ENCODE data around the gene RTTN.

RTTN gene

DNA sequence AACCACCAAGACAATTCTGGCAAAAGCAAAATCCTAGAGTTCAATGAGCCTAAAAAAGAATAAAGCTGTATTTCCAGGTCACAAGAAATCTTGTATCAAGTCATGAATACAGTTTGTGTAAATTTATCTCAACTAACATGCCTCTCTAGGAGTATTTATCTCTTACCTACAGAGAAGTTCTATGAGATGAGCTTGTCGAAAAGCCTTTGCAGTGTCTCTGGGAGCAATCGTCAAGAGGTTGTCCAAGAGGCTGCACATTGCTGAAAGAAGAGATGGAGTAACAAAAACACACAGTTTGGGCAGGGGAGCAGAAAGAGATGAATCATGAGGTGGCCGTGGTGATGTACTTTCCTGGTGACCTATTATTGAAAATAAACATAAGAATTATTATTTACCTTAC, 145.8 kb downstream of the RTTN start:
- no peak overlapping the region for H3K27ac Mint-ChIP-seq
- no peaks in the 10 kb centered on the region for H3K27me3 Mint-ChIP-seq
- H3K36me3 Mint-ChIP-seq (ENCODE audit: low read depth): peaks cover 73% of the 10 kb centered on the region
- no peak for DNase-seq
- no peaks in the 10 kb centered on the region for H3K4me1 Mint-ChIP-seq (ENCODE audit: low read depth)
- H3K9me3 Mint-ChIP-seq: no peaks in the 10 kb centered on the region
- H3K4me3 Mint-ChIP-seq: no peak overlapping the region

DNA sequence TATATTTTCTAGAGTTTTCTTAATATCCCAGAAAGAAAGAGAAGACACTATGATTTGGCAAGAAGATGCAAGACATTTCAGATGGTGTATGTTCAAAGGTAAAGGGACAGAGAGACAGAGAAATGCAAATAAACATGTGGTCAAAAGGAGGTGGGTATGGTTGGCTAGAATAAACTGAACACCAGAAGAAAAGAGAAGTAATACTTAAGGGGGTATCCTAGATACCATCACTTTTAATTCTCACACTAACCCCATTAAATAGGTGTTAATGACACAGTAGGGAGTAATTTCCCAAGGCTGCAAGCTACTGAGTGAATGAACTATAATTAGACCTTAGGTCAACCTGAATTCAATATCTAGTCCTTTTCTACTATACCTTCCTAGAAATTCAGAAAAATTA, 146.6 kb downstream of the RTTN start:
- Mint-ChIP-seq H3K9me3 (no peaks in the 10 kb centered on the region), H3K4me3 (no peak overlapping the region), H3K27me3 (no peaks in the 10 kb centered on the region), H3K27ac (no peak overlapping the region), H3K4me1 (ENCODE audit: low read depth) (no peaks in the 10 kb centered on the region), H3K36me3 (ENCODE audit: low read depth) (peaks cover 76% of the 10 kb centered on the region)
- no peak for DNase-seq

DNA sequence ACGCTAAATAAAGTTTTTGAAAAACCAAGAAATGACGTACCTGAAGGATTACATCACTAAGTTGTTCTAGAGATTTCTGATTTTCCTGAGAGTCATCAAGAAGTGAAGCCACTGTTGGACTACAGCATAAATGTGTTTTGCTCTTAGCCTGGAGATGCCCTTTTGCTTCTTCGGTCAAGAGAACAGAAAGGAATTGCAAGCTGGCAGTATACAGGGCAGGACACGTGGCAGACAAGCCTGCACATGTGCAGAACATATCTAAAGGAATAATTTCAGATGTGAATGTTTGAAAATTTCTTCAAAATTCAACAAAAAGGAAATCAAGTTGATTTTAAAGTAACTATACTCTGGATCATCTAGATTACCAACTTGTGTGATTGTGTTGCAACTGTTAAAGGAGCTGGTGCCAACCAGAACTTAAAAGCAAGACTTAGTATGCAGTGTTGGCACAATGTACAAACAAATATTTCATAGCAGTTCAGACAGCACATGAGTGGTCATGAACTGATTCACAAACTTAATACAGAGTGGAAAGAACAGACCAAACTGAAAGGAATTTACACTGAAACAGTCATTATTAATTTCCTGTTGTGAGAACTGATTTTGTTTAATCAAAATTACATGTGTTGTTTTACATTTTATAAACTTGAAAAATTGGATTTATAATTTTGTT, 157.4 kb downstream of the RTTN start:
- Mint-ChIP-seq H3K27ac (no peak overlapping the region), H3K27me3 (no peaks in the 10 kb centered on the region), H3K9me3 (no peaks in the 10 kb centered on the region), H3K36me3 (ENCODE audit: low read depth) (peaks cover 55% of the 10 kb centered on the region), H3K4me3 (no peak overlapping the region), H3K4me1 (ENCODE audit: low read depth) (peaks cover 9% of the 10 kb centered on the region)
- no peak for DNase-seq

DNA sequence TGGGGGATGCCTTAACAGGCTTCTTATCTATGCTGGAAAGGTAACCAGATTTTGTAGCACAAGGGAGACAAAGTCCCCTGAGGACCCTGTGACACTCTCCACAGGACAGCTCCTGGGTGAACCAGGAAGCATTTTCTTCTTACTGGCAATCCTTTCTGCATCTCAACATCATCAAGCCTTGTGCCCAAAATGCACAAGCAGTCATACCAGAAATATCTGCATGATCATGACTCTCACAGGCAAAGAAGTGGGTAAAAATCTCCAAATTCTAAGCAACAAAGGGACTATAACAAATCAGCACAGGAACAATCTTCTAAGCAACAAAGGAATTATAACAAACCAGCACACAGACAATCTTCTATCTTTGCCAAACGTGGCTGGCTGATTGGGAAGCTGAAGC, 158.7 kb downstream of the RTTN start:
- Mint-ChIP-seq H3K27ac (no peak overlapping the region), H3K9me3 (no peaks in the 10 kb centered on the region), H3K4me3 (no peak overlapping the region), H3K4me1 (ENCODE audit: low read depth) (peaks cover 9% of the 10 kb centered on the region), H3K36me3 (ENCODE audit: low read depth) (peaks cover 62% of the 10 kb centered on the region), H3K27me3 (no peaks in the 10 kb centered on the region)
- DNase-seq: no peak

DNA sequence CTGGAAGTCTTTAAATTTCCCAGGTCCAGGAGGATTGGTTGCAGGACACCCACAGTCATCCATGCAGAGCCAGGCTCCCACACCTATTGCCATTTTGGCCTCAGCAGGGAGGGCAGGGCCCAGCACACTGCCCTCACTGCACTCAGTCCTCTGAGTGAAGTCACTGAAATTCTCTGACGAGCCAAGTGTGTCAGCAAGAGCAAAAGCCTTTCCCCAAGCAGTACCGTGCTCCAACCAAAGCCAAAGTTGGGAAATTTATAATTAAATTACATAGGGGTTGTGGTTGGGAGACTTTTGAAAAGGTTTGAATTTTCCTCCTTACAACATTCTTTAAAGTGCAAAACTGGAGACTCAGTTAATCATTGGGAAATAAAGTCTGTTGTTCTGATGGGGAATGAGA, 159.3 kb downstream of the RTTN start:
- H3K4me1 Mint-ChIP-seq (ENCODE audit: low read depth): peaks cover 9% of the 10 kb centered on the region
- H3K9me3 Mint-ChIP-seq: no peaks in the 10 kb centered on the region
- no peak for DNase-seq
- peaks cover 60% of the 10 kb centered on the region for H3K36me3 Mint-ChIP-seq (ENCODE audit: low read depth)
- no peaks in the 10 kb centered on the region for H3K27me3 Mint-ChIP-seq
- H3K4me3 Mint-ChIP-seq: no peak overlapping the region
- no peak overlapping the region for H3K27ac Mint-ChIP-seq

DNA sequence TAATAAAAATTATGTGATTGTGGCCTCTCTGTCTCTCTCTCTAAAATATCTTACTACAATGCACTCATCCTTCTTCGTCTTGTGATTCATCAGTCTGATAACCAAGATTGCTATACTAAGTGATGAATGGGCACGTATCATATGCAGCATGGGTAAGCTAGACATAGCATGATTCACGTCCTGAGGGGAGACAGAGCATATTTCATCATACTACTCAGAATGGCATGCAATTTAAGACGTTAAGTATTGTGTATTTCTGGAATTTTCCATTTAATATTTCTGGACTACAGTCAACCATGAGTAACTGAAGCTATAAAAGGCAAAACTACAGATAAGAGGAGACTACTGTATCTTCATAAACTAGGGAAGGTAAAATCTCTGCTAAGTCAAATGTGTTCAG, 160.9 kb downstream of the RTTN start:
- Mint-ChIP-seq H3K4me3 (no peak overlapping the region), H3K36me3 (ENCODE audit: low read depth) (peaks cover 54% of the 10 kb centered on the region), H3K27ac (peak overlapping the region; percentile 44), H3K4me1 (ENCODE audit: low read depth) (peaks cover 9% of the 10 kb centered on the region), H3K9me3 (no peaks in the 10 kb centered on the region), H3K27me3 (no peaks in the 10 kb centered on the region)
- DNase-seq: no peak

DNA sequence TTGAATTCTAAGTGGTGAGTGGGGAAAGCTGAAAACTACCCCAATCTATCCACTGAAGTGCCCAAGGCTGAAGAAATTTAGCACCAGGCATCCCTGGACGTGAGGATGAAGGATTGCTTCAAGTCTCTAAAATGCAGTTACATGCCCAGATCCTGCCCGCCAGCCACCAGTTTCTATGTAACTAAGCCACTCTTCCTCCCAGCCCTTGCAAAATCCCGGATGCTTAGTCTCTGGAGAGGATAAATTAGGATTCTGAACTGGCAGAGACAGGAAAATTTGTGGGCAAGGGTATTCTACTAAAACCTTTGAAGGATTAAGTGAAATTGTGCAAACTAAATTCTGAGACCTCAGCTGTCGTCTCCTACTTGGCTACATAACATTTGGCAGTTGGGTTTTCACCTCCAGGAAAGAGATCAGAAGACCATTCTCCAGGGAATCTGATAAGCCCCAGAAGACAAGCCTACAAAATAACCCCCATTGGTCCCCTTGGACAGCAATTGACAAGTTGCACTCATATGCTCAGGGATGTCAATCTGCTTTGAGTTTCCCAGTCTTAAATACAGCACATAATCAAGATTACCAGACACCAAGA, 163.9 kb downstream of the RTTN start:
- no peak for DNase-seq
- no peak overlapping the region for H3K4me3 Mint-ChIP-seq
- peaks cover 9% of the 10 kb centered on the region for H3K4me1 Mint-ChIP-seq (ENCODE audit: low read depth)
- no peaks in the 10 kb centered on the region for H3K27me3 Mint-ChIP-seq
- H3K27ac Mint-ChIP-seq: no peak overlapping the region
- H3K9me3 Mint-ChIP-seq: no peaks in the 10 kb centered on the region
- peaks cover 67% of the 10 kb centered on the region for H3K36me3 Mint-ChIP-seq (ENCODE audit: low read depth)

DNA sequence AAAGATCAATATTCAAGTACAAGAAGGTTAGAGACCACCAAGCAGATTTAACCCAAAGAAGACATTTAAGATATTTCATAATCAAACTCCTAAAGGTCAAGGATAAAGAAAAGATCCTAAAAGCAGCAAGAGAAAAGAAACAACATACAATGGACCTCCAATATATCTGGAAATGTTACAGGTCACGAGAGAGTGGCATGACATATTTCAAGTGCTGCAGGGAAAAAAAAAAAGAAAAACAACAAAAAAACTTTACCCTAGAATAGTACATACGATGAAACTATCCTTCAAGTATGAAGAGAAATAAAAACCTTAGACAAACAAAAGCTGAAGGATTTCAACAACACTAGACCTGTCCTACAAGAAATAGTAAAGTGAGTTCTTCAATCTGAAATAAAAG, 166.3 kb downstream of the RTTN start:
- Mint-ChIP-seq H3K27ac (no peak overlapping the region), H3K4me3 (no peak overlapping the region), H3K36me3 (ENCODE audit: low read depth) (peaks cover 74% of the 10 kb centered on the region), H3K4me1 (ENCODE audit: low read depth) (peaks cover 2% of the 10 kb centered on the region), H3K27me3 (no peaks in the 10 kb centered on the region), H3K9me3 (no peaks in the 10 kb centered on the region)
- no peak for DNase-seq

DNA sequence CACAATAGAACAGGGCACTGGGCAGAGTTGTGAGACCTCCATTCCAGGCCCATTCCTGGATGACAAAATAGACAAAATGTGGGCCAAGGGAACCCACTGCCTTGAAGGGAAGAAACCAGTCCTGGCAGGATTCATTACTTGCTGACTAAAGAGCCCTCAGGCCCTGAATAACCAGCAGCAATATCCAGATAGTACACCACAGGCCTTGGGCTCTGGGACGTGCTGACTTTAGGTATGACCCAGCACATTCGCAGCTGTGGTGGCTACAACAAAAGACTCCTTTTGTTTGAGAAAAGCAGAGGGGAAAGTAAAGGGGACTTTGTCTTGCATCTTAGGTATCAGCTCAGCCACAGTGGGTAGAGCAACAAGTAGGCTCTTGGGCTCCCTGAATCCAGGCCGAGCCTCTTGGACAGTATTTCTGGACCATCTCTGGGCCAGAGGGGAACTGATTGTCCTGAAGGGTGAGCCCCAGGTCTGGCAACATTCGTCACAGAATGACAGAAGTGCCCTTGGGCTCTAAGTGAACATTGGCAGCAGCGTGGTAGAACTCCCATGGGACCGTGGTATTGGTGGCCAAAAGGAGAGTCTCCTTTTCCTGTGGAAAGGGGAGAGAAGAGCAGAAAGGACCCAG, 167.9 kb downstream of the RTTN start:
- H3K27me3 Mint-ChIP-seq: no peaks in the 10 kb centered on the region
- H3K4me1 Mint-ChIP-seq (ENCODE audit: low read depth): no peaks in the 10 kb centered on the region
- no peak overlapping the region for H3K4me3 Mint-ChIP-seq
- H3K9me3 Mint-ChIP-seq: no peaks in the 10 kb centered on the region
- H3K27ac Mint-ChIP-seq: no peak overlapping the region
- no peak for DNase-seq
- peaks cover 76% of the 10 kb centered on the region for H3K36me3 Mint-ChIP-seq (ENCODE audit: low read depth)

DNA sequence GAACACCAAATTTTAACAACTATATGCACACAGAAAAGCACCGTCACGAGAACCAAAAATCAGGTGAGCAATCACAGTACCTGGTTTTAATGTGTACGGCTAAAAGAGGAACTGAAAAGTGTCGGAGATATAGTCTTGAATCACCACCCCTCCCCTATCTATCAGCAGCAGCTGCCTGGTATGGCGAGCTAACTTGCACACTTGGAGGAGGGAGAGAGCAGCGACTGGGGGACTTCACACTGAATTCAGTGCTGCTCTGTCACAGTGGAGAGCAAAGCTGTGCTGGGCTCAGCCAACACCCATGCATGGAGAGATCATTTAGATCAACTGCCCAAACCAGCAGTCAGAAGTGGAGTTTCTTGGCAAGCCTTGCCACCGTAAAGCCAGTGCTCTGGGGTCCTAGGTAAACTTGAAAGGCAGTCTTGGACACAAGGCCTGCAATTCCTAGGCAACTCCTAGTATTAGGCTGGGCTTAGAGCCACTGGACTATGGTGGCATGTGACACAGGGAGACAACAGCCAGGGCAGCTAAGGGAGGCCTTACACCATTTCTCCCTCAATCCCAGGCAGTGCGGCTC, 168.6 kb downstream of the RTTN start:
- Mint-ChIP-seq H3K36me3 (ENCODE audit: low read depth) (peaks cover 75% of the 10 kb centered on the region), H3K27me3 (no peaks in the 10 kb centered on the region), H3K4me3 (no peak overlapping the region), H3K4me1 (ENCODE audit: low read depth) (no peaks in the 10 kb centered on the region), H3K27ac (no peak overlapping the region), H3K9me3 (no peaks in the 10 kb centered on the region)
- no peak for DNase-seq

DNA sequence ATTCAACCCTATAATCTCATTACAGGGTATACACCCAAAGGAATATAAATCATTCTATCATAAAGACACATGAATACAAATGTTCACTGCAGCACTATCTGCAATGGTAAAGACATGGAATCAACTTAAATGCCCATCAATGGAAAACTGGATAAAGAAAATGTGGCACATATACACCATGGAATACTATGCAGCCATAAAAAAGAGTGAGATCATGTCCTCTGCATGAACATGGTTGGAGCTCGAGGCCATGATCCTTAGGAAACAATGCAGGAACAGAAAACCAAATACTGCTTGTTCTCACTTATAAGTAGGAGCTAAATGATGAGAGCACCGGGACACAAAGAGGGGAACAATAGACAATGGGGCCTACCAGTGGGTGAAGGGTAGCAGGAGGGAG, 169.3 kb downstream of the RTTN start:
- no peaks in the 10 kb centered on the region for H3K27me3 Mint-ChIP-seq
- peaks cover 72% of the 10 kb centered on the region for H3K36me3 Mint-ChIP-seq (ENCODE audit: low read depth)
- DNase-seq: no peak
- no peaks in the 10 kb centered on the region for H3K9me3 Mint-ChIP-seq
- H3K4me3 Mint-ChIP-seq: no peak overlapping the region
- H3K4me1 Mint-ChIP-seq (ENCODE audit: low read depth): no peaks in the 10 kb centered on the region
- H3K27ac Mint-ChIP-seq: no peak overlapping the region

DNA sequence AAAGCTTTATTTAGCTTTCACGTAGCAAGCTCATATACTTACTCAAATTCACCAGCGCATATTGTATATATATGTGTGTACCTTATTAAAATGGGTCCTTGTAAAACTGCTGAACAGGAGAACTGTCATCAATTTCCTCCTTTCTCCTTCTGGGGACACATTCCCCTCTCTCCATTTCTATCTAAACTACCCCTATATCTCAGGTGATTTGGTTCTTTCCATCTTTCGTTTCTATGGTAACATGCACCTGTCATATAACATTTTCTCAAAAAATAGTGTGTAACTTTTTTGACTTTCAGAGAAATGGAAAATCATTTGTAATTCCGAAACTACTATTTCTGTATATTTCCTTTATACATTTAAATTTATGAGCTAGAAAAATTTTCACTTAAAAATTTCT, 174.3 kb downstream of the RTTN start:
- Mint-ChIP-seq H3K27me3 (no peaks in the 10 kb centered on the region), H3K36me3 (ENCODE audit: low read depth) (peaks cover 67% of the 10 kb centered on the region)

DNA sequence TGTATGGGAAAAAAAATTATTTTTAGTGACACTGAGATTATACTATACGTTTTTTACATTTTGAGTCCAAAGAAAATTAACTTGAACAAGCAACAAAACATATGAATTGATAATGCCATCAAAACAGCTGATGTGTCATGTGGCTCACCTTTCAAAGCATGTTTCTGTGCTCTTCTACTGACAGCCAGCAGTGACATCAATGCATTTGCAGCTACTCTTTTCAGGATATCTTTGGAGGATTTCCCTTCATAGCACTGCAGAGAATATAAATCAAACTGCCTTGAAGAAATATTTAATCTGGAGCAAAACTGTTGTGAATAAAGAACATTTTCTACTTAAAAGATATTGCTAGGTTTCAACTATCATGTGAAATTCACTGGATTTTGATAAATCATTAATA, 174.8 kb downstream of the RTTN start:
- no peaks in the 10 kb centered on the region for H3K27me3 Mint-ChIP-seq
- peaks cover 68% of the 10 kb centered on the region for H3K36me3 Mint-ChIP-seq (ENCODE audit: low read depth)
- no peaks in the 10 kb centered on the region for H3K4me1 Mint-ChIP-seq (ENCODE audit: low read depth)
- no peak overlapping the region for H3K27ac Mint-ChIP-seq
- H3K9me3 Mint-ChIP-seq: no peaks in the 10 kb centered on the region
- H3K4me3 Mint-ChIP-seq: no peak overlapping the region
- DNase-seq: no peak

More for the DNA sequence above, 174.3 kb downstream of the RTTN start:
- no peak for DNase-seq
- H3K4me1 Mint-ChIP-seq (ENCODE audit: low read depth): no peaks in the 10 kb centered on the region
- H3K9me3 Mint-ChIP-seq: no peaks in the 10 kb centered on the region
- no peak overlapping the region for H3K27ac Mint-ChIP-seq
- H3K4me3 Mint-ChIP-seq: no peak overlapping the region

DNA sequence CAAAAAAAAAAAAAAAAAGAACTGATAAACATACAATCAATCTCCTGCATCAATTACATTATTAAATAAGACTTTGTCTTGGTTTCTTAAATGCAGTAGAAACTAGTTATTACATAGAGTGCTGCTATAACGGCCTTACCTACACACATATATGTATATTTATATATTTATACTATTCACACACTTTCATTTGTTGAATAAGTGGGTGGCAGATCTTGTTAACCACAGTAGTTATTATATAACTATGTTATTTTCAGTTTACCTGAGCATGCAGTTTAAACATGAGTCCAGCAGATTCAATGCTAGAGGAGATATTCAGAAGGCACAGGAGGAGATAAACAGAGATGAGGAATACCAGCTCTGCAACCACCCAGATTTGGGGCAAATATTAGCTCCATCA, 176.3 kb downstream of the RTTN start:
- Mint-ChIP-seq H3K4me1 (ENCODE audit: low read depth) (no peaks in the 10 kb centered on the region), H3K27me3 (no peaks in the 10 kb centered on the region), H3K9me3 (no peaks in the 10 kb centered on the region), H3K27ac (no peak overlapping the region), H3K36me3 (ENCODE audit: low read depth) (peaks cover 76% of the 10 kb centered on the region), H3K4me3 (no peak overlapping the region)
- DNase-seq: no peak

DNA sequence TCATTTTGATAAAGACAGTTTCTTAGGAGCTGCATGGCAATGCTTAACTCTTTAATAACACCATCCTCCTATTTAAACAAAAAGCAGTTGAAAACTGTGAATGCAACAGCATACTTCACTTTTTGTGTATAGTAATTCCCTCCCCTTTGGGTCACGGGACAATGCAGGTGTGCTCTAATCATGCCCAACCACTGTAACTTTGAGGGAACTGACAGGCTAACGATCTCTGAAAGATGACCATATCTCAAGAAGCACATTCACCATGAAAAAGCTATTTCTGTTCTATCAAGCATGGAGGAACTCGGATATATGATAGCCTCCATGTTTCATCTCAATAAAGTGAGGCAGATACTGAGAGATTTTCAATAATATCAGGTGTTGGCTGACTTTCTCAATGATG, 176.8 kb downstream of the RTTN start:
- H3K27ac Mint-ChIP-seq: no peak overlapping the region
- no peaks in the 10 kb centered on the region for H3K9me3 Mint-ChIP-seq
- H3K27me3 Mint-ChIP-seq: no peaks in the 10 kb centered on the region
- no peak for DNase-seq
- H3K4me3 Mint-ChIP-seq: no peak overlapping the region
- H3K4me1 Mint-ChIP-seq (ENCODE audit: low read depth): no peaks in the 10 kb centered on the region
- H3K36me3 Mint-ChIP-seq (ENCODE audit: low read depth): peaks cover 76% of the 10 kb centered on the region
